HG02870 (cell line): ENCODE data around the gene HLA-DPB1.

ENCODE experiments used
- ATAC-seq: cut with Tn5 transposase; IDR thresholded peaks from one replicate; pipeline ENCODE4 v1.9.1; 2021; ENCODE audit warnings: mild to moderate bottlenecking, moderate library complexity; ENCODE audit not compliant: unreplicated experiment

The HLA-DPB1 gene

GRCh38 chr6:33128318-33128717 is 52.5 kb downstream of the HLA-DPB1 start:
- ATAC-seq = peak; percentile 71

DNA sequence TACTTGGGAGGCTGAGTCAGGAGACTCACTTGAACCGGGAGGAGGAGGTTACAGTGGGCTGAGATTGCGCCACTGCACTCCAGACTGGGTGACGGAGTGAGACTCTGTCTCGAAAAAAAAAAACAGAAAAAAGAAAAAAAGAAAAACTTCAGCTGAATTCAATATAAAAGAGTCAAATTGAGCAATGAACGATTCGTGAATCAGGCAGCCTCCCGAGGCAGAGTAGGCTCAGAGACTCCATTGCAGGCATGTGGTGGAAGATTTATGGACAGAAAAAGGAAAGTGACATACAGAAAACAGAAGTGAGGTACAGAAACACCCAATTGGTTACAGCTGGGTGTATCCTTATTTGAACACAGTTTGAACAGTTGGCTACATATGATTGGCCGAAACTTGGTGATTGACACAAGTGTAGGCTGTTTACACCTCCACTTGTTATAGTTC is 56.3 kb downstream of the HLA-DPB1 start:
- ATAC-seq = no peak

DNA sequence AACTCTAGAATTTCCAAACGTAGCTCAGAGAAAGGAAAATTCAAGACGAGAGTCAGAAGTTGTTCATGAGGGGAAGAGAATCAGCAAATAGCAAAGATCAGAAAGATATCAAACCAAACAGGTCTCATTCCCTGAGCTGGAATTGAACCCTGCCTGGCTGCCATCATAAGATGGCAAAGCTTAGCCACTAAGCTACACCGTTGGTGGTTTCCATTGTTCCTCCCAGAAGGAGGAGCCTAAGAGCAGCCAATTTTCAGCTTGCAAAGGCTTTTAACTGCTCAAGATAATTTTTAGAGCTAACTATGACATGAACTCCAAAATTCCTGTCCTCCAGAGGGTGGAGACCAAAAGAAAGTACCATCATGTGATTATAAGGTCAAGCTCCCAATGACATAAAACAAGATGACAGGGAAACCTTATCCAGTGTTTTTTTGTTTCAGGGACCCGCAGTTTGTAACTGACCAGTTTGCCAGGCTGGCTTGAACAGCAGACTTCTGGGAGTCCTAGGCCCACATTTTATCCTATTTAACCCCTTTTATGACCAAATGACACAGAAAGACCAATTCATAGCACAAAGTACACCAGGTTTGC is 60.6 kb downstream of the HLA-DPB1 start:
- no peak for ATAC-seq
